ENCODE measurements around the gene OPCML.

Gene OPCML

GRCh38 chr11:132908414-132908810, 623.9 kb downstream of the OPCML start:
- Mint-ChIP-seq H3K4me1 (peaks cover 30% of the 10 kb centered on the region), H3K9me3 (no peaks in the 10 kb centered on the region), H3K4me3 (no peak overlapping the region), H3K27ac (no peak overlapping the region), H3K27me3 (ENCODE audit: low read depth, poor library complexity) (peaks cover 7% of the 10 kb centered on the region), H3K36me3 (ENCODE audit: low read depth) (no peaks in the 10 kb centered on the region)
- DNase-seq = no peak
- TF ChIP-seq CTCF (IDR thresholded peaks at IDR 0.05) = no peak

- Mint-ChIP-seq H3K27me3 (ENCODE audit: low read depth, poor library complexity) (peaks cover 7% of the 10 kb centered on the region), H3K4me3 (no peak overlapping the region), H3K36me3 (ENCODE audit: low read depth) (no peaks in the 10 kb centered on the region), H3K27ac (no peak overlapping the region), H3K9me3 (no peaks in the 10 kb centered on the region), H3K4me1 (peaks cover 34% of the 10 kb centered on the region)
- DNase-seq = no peak
- no peak for TF ChIP-seq CTCF (IDR thresholded peaks at IDR 0.05)
Observed at GRCh38 chr11:132907651-132908413, 624.5 kb downstream of the OPCML start.

GRCh38 chr11:132904607-132905006, 627.7 kb downstream of the OPCML start:
- TF ChIP-seq CTCF (IDR thresholded peaks at IDR 0.05) = no peak
- Mint-ChIP-seq H3K4me3 (no peak overlapping the region), H3K36me3 (ENCODE audit: low read depth) (no peaks in the 10 kb centered on the region), H3K4me1 (peaks cover 27% of the 10 kb centered on the region), H3K9me3 (no peaks in the 10 kb centered on the region), H3K27me3 (ENCODE audit: low read depth, poor library complexity) (peaks cover 11% of the 10 kb centered on the region), H3K27ac (no peak overlapping the region)
- DNase-seq = no peak

- peaks cover 11% of the 10 kb centered on the region for H3K27me3 Mint-ChIP-seq (ENCODE audit: low read depth, poor library complexity)
- H3K4me3 Mint-ChIP-seq = no peak overlapping the region
- no peaks in the 10 kb centered on the region for H3K9me3 Mint-ChIP-seq
- TF ChIP-seq CTCF (IDR thresholded peaks at IDR 0.05) = no peak
- H3K4me1 Mint-ChIP-seq = peaks cover 26% of the 10 kb centered on the region
- no peak overlapping the region for H3K27ac Mint-ChIP-seq
- H3K36me3 Mint-ChIP-seq (ENCODE audit: low read depth) = no peaks in the 10 kb centered on the region
- DNase-seq = no peak
Observed at GRCh38 chr11:132904091-132904490, 628.2 kb downstream of the OPCML start.

GRCh38 chr11:132901638-132902471, 630.4 kb downstream of the OPCML start:
- Mint-ChIP-seq H3K27me3 (ENCODE audit: low read depth, poor library complexity) (peaks cover 11% of the 10 kb centered on the region), H3K36me3 (ENCODE audit: low read depth) (no peaks in the 10 kb centered on the region), H3K4me3 (no peak overlapping the region), H3K27ac (no peak overlapping the region), H3K9me3 (no peaks in the 10 kb centered on the region), H3K4me1 (peaks cover 26% of the 10 kb centered on the region)
- DNase-seq = no peak
- TF ChIP-seq CTCF (IDR thresholded peaks at IDR 0.05) = no peak

Data from nephron progenitor cell (in vitro differentiated cells).